IPS DF 4.7 (cell line): ENCODE measurements around the gene CIT.

Source experiments
- DNase-seq: peaks from one replicate; pipeline ENCODE4 v3.0.0-alpha.2; 2013; ENCODE audit warnings: low spot score; ENCODE audit errors: extremely low read depth

The CIT gene

DNA sequence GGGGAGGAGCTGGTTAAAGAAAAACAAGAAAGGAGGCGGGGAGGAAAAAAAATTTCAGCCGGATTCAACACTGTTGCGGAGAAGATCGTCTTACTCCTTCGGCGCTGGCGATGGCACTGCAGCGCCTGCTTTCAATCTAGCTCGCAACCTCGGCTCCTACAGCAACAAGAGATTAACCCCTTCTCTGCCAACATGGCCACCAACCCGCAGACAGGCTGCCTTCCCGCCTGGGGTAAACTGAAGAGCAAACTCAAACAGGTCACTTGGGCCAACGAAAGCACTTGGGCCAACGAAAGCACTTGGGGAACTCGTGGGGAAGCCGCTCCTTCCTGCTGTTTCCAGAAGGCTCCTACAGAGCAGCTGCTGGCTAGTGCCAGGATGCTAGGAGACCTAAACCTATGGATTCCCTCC, 73.7 kb downstream of the CIT start:
- no peak for DNase-seq

DNA sequence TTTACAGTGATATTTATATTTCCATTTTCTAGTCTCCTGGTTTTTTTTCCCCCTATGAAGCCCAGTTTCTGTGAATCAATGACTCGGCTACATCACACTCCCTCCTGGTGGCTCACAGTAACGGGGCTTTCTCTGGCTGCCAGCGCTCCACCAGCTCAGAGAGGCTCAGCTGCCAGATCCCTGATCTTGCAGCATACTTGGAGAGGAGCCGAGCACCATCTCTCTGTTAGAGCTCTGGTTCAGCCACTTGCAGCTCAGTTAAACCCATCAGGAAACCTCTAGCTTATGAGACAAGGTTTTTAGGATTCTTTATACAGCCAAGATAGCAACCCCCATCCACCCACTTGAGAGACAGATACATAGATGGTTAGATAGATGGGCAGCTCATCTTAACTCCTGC, 74.6 kb downstream of the CIT start:
- no peak for DNase-seq

DNA sequence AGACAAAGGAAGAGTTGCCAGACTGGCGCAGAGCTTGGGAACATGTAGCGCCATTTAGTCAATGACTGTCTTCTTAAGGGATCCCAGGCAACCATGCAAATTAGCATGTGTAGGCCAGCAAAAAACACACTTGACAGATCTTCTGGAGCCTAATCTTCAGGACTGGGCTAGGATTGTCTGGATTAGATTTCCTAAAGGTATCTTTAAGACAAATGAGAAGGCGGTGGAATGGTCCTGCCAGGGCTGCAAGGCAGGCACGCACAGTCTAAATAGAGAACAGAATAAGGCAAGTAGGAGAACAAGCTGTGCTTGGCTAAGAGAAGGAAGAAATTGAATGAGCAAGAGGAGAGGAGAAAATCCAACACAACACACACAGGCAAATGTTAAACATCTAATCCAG, 80.0 kb downstream of the CIT start:
- no peak for DNase-seq

DNA sequence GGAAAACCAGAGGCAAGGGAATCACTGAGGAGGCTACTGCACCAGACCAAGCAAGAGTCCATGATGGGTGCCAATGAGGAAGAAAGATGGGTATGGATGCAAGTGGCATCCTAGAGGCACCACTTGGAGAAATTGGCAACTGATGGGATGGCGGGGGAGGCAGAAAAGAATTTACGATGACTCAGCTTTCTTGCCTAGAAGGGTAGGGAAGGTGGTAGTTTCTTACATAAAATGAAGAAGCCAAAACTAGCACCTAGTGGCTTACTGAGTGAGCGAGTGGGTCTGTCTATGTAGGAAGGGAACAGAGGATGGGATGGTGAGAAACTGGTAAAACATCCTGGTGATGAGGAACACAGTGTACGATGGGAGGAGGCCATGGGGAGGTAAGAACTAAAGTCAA, 80.8 kb downstream of the CIT start:
- no peak for DNase-seq

DNA sequence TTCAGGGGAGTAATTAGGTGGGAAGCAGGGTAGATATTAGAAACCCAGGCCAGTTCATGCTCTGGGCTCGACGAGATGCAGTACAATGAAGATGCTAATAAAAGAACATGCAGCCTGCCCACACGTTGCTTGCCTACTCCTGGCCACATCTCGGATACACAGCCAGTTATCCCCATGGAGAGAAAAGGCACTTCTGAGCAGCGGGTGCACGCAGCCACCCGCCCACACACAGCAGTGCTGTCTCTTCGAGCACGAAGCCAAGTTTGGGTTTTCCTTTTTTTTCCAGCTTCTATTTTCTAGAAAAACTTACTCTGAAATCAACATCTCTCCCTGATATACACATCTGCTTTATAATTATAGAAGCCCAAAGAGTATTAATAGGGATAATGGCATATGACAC, 85.7 kb downstream of the CIT start:
- DNase-seq = no peak

DNA sequence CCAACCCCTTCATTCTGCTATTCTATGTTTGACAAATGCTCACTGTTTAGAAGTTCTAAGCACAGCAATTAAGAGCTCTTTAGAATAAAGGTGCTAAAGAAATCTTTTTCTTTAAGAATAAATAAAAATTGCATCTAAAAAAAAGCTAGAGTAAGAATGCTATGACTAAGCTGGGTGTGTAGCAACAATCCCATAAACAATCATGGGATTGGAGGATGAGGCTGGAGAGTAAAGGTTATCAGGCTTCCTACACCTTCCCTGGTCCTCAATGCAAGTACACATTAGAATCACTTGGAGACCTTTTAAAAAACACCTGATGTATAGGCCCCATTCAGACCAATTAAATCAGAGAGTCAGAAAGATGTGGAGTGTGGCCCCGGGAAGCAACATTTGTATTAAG, 88.3 kb downstream of the CIT start:
- DNase-seq = no peak

DNA sequence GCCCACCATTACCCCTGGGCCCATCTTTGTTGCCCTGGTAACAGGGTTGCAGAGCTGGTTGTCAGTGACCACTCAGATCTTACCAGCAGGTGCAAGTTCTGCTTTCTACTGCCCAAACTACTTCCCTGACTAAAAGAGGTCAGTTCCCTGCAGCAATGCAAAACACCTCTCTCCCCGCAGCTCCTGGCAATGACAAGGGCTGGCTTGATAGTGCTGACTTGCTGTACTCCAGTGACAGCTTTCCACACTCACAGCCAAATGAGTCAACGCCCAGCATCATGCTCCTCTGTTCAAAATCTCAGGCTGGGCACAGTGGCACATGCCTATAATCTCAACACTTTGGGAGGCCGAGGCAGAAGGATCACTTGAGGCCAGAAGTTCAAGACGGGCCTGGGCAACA, 90.6 kb downstream of the CIT start:
- no peak for DNase-seq

DNA sequence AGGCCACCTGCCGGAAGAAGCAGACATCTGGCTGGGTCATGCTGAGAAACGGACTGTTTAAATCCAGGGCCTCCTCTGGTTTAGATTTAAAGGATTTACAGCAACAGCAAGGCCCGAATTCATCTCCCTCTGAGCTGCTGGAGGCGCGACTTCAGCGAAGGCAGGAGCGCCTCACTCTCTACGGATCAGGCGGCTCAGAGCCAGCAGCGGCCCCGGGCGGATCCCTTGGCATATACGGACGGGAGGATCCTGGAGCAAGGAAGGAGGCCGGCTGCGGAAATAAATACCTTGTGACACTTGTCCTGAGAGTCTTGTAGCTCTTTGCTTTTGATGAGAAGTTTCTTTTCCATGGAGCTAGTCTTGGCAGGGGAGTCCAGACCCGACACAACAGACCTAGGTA, 92.4 kb downstream of the CIT start:
- DNase-seq = no peak

DNA sequence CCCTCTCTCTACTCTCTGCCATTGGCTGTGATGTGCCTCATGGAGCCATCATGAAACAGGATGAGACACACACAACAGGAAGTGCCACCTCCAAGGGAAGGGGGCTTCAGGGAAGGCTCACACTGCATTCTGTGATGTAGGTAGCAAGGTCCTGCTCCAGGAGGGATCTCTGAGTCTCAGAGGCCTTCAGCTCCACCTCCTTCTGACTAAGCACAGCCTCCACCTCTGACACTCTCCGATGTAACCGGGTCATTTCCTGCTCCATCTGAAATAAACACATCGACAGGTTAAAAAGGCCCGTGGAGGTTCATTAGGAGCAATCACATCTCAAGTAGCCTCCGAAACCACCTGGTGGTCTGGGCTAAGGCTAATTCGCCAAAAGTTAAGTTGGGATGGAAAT, 93.3 kb downstream of the CIT start:
- no peak for DNase-seq

DNA sequence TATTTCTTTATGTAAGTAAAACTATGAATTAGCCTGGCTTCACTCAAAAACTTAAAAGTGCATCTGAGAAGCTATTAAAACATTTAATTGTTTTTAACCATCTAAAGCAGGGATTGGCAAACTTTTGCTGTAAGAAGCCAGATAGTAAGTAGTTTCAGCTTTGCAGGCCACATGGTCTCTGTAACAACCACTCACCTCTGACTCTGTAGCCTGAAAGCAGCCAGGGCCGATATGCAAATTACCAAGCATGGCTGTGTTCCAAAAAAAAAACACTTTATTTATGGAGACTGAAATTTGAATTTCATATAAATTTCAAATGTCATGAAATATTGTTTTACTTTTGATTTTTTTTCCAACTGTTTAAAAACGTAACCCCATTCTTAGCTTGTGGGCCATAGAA, 95.3 kb downstream of the CIT start:
- no peak for DNase-seq

DNA sequence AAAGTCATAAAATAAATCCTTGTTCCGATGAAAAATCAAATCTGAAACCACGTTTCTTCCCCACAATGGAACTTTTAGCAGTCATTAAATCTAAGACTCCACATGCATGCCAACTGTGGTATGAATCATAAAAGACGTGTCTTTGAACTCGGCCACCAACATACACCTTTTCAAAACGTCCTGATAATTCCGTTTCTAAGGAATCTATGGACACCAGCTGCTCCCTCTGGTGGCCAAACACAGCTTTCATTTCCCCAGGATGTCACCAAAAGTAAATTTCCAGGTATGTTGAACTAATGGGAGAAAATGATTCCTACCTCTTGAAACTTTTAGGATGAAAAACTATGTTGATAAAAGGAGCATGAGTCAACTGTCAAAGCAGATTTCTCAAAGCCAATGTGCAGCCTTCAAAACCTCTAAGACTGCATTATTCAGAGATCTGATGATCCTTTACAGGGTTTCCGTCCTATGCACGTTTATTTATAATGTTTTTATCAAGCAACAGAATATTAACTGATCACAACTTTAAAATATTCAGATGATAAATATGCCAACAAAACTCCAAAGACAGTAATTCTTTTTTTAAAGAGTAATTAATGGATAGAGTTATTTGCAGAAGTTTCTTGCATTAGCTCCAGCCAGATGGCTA, 96.2 kb downstream of the CIT start:
- no peak for DNase-seq

DNA sequence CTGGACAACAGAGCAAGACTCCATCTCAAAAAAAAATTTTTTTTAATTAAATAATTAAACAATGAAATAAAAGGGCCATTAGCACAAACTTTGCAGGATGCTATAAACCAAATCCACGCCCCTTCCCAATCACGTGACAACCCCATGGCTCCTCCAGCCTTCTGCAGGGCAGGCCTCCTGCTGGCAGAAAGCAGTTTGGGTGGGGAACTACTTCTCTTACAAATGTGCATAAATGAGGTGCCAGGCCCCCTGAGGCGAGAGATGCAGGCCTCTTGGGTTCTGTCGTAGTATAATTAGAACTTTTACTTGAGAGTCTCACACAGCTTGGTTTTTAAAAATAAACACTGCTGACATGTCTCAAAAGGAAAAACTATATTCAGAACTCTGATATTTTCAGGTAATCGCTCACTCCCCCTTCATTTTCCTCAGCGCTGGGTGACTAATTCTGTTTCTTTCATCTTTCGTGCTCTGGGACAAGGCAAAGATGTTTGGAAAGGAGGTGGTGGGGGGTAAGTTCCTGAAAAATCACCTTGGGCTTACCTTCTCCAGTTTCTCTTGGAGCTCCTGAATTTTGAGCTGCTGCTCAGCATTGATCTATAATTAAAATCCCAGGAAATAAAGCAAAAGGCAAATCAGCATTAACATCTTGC, 101.7 kb downstream of the CIT start:
- no peak for DNase-seq

DNA sequence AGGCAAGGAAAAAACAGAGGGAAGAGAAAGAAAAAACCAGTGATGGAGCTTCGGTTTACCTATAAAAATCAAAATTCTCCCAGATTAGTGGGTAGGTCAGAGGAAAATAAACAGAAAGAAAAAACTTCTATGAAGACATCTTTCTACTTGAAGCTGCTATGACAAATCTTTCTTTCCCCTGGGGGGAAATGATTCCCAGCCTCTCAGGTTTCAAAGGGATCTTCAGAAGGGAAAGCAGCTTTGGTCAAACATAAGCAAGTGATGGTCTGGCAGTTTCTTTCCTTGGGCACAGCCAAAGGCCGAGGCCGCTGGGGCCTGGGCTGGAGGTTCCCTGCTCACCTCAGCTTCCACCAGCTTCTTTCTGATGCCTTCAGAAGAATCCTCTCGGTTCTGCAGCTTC, 104.7 kb downstream of the CIT start:
- no peak for DNase-seq

DNA sequence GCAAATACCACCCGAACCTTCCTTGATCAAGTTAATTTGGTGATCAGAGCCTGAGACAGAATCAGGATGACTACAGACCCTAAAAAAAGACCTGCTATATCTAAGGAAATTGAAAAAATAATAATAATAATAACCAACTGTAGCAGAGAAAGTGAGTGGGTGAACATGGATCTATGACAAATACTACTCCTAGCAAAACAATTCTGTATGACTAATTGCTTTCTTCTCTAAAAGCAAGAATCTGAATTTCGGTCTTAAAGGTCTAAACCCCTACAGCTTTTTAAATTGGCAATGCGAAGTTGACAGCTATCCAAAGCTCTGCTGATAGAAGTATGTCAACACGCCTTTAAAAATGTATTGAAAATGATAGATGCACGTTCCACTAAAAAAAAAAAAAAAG, 107.0 kb downstream of the CIT start:
- DNase-seq = no peak

DNA sequence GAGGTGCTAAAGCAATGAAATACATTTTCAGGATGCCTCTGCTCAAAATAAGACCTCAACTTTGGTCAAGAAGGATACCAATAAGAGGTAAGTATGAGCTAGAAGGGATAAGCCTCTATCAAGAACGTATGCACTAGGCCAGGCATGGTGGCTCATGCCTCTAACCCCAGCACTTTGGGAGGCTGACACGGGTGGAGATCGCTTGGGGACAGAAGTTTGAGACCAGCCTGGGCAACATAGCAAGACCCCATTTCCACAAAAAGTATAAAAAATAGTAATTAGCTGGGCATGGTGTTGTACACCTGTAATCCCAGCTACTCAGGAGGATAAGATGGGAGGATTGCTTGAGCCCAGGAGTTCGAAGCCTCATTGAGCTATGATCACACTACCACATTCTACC, 114.5 kb downstream of the CIT start:
- DNase-seq = no peak

DNA sequence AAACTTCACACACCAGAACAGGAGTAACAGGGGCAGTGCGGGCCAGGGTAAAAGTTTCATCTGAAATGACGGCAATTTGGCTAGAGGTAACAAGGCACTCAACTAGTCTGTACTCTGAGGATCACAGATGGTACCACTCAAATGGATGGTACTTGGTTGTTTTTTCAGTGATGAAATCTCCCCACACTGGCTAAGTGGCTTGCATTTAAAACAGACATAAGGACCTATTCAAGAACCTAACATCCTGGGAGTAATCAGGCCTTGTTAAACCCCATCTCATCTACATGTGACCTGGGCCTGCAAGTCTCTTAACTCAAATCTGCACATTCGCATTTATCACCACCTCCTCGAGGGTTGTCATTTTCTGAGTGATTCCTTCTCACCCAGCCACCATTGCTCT, 118.4 kb downstream of the CIT start:
- no peak for DNase-seq

DNA sequence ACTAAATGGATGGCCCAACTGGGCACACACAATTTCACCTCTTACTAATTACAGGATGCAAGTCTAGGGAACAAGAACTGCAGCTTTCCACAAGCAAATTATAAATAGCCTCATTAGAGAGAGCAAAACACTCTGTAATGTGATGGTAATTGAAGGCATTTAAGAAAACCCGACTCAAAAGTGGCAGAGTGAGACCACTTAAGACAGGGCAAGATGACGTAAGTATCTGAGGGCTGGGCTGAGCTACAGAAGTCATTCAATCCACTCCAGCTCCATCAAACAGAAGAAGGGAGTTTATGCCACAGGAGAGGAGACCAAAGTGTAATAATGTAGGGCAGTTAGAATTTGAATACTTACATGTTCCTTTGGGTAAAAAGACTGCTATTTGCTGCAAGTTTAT, 118.9 kb downstream of the CIT start:
- no peak for DNase-seq

DNA sequence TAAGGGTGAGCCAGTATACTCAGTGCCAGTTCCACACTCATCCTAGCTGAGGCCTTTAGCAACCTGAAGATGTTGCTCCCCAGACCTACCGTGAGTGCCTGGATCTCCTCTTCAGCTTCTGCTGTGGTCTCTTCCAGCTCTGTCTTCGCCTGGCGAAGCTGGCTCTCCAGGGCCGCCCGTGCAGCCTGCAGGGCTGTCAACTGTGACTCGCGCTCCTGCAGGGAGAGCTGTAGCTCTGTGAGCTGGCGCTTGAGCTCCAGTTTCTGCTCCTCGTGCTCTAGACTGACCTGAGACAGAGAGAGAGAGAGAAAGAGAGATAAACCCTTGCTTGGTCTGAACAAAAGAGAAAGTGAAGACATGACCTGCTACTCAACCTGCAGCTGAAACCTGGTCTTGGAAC, 125.2 kb downstream of the CIT start:
- no peak for DNase-seq

DNA sequence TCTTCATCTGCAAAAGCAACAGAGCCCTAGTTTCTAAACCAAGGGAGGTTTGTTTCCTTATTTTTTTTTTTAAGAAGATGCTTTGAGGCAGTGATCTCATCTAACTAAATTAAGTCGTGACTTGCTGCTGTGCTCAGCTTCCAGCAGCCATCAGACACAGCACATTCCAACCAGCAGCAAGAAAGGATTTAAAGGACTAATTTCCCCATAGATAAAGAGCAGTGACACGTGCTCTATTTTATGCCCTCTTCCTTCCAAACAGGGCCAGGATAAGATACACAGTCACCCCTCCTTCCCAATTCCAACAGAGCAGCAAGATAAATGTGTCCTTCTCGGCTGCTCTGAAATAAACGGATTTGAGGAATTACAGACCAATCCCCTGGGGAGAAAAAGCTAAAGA, 127.5 kb downstream of the CIT start:
- no peak for DNase-seq

DNA sequence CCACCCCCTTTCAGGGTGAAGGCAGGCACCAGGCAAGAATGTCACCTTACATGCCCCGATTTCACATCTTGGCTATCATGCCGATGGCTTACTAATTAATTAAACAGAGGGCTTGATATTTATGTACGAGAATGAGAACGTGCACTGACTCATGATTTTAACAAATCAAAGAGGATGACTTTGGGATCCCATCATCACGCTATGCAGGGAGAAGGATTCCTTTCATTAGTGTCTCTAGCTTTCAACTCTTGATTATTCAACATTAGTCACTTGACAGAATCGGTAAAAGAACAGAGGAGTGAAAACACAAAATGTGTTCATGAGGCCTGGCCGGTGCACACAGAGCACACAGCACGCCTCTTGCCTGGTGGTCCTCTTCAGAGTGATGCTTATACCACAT, 128.6 kb downstream of the CIT start:
- no peak for DNase-seq

DNA sequence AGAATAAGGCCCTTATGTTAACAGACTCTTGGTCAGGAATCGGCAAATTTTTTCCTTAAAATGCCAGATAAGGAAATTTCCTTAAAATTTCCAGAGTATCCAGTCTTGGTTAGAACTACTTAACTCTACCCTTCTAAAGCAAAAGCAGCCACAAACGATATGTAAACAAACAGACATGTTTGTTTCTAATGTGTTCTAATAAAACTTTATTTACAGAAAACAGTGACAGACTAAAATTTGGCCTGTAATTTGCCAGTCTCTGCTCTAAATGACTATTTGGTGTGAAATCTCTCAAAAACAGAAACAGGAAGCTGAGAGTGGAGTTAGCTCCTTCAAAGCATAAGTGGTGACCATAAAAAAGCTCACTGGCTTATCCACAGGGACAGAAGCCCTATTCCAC, 131.0 kb downstream of the CIT start:
- no peak for DNase-seq

DNA sequence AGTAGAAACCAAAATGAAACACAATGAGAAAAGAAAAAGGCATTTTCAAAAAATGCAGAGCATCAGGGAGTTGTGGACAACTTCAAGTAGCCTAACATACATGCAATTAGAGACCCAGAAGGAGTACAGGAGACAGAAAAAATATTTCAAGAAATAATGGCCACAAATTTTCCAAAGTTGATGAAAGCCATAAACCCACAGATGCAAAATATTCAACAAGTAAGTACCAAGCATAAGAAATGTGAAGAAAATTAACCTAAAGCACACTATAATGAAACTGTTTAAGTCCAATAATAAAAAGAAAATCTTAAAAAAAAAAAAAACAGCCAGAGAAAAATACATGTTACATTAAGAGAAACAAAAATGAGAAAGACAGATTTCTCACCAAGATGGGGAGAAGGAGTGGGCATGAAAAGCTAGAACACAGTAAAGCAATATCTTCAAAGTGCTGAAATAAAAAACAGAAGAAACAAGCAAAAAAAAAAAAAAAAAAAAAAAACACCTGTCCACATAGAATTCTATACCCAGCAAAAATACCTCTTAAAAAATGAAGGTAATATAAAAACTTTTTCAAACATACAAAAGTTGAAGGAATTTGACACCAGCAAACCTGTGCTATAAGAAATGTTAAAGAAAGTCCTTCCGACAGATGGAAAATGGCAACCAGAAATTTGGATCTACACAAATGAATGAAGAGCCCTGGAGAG, 132.1 kb downstream of the CIT start:
- no peak for DNase-seq

DNA sequence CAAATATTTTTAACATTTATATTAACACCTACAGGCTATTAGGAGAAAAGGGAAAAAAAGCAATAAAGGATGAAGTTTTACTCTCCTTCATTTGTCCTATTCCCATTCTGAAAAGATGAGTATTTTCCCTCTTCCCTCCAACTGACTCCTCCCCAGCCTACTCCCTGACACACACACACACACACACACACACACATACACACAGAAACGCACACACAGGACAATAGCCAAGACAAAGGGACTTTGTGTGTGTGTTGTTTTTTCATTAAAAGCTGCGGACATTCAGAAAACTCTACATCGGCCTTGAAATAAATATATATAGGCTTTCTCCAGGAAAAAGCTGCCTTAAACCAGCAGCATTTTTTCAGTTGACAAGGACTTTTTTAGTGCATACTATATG, 134.4 kb downstream of the CIT start:
- no peak for DNase-seq
